ENCODE data around the gene PSMB3. TPM values are rescaled to one million over a fixed set of nuclear protein-coding genes. Genes with fewer than 3 reads are reported as not detected.

Gene PSMB3
- total and polyA plus RNA-seq, 10 donors, result 119 to 235 (median 172) TPM

DNA sequence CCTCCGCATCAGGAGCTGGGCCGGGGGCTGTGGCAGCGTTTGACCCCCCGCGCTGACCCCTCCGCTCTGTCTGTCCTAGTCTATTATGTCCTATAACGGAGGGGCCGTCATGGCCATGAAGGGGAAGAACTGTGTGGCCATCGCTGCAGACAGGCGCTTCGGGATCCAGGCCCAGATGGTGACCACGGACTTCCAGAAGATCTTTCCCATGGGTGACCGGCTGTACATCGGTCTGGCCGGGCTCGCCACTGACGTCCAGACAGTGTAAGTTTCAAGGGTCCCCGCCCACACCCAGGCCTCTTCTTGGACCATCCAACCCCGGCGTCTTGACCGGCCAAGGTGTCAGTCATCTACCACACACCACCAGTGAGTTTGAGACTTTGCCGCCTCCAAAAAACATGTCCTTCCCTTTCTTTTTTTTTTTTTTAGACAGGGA is 548 bp downstream of the PSMB3 start:
- Histone ChIP-seq H3K9me3 (no peaks in the 10 kb centered on the region), H3K36me3 (peaks cover 3 to 48% (median 38%) of the 10 kb centered on the region in 6 donors), H3K4me1 (peaks cover 40 to 90% (median 65%) of the 10 kb centered on the region in 6 donors), H3K4me3 (peak overlapping the region; percentile 69 to 96 (median 88)), H3K27me3 (replicated peaks in 1 of 7) (peaks cover 0 to 35% (median 29%) of the 10 kb centered on the region in 7 donors), H3K27ac (peak overlapping the region; percentile 67 to 96 (median 92))
- WGBS, 5 donors, result 9 to 17% (median 10%) methylated on average over 15 to 22 of the region's 22 CpGs
- TF ChIP-seq, protein P1, sequence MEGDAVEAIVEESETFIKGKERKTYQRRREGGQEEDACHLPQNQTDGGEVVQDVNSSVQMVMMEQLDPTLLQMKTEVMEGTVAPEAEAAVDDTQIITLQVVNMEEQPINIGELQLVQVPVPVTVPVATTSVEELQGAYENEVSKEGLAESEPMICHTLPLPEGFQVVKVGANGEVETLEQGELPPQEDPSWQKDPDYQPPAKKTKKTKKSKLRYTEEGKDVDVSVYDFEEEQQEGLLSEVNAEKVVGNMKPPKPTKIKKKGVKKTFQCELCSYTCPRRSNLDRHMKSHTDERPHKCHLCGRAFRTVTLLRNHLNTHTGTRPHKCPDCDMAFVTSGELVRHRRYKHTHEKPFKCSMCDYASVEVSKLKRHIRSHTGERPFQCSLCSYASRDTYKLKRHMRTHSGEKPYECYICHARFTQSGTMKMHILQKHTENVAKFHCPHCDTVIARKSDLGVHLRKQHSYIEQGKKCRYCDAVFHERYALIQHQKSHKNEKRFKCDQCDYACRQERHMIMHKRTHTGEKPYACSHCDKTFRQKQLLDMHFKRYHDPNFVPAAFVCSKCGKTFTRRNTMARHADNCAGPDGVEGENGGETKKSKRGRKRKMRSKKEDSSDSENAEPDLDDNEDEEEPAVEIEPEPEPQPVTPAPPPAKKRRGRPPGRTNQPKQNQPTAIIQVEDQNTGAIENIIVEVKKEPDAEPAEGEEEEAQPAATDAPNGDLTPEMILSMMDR (IDR thresholded peaks at IDR 0.05 in 8 of 11, conservative IDR thresholded peaks at IDR 0.05 in 3 of 11), result no peak
- TF ChIP-seq POLR2A (IDR thresholded peaks at IDR 0.05), result no peak
- TF ChIP-seq POLR2AphosphoS5 (IDR thresholded peaks at IDR 0.05), result no peak
- intact Hi-C loops (cut with DNase I; ENCODE audit: low total_unique reads), result no loop called here
- DNase-seq, result peak; percentile 89

DNA sequence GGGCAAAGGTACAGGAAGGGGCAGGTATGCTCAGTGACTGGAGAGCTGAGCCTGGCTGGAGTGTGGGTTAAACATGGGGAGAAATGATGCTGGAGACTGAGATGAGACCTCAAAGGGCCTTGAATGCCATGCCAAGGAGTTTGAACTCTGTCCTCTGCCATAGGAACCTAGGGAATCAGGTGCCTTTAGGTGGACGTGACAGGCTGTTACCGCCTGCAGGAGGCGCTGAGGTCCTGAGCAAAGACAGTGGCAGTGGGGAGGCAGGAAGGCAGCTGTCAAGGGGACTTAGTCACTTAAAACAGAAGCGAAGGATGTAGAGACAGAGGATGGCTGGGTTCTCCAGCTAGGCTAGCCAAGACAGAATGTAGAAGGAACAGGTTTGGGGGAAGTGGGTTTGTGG is 9.1 kb downstream of the PSMB3 start:
- TF ChIP-seq, protein P1 (IDR thresholded peaks at IDR 0.05 in 8 of 11, conservative IDR thresholded peaks at IDR 0.05 in 3 of 11), result peak in 2 of 11 experiments; percentile 15 to 26
- TF ChIP-seq POLR2AphosphoS5 (IDR thresholded peaks at IDR 0.05) (no peak), POLR2A (IDR thresholded peaks at IDR 0.05) (no peak)
- intact Hi-C loops (cut with DNase I; ENCODE audit: low total_unique reads), result no loop called here
- peak; percentile 57 for DNase-seq
- H3K9me3 ChIP-seq, result no peaks in the 10 kb centered on the region
- peaks cover 0 to 17% (median 1%) of the 10 kb centered on the region in 6 donors for H3K4me1 ChIP-seq
- WGBS, 5 donors, result 82 to 94% (median 84%) methylated on average over 4 of the region's 4 CpGs
- H3K36me3 ChIP-seq, result peaks cover 9 to 100% (median 98%) of the 10 kb centered on the region in 6 donors
- no peak overlapping the region for H3K27ac ChIP-seq
- no peaks in the 10 kb centered on the region for H3K27me3 ChIP-seq (replicated peaks in 1 of 7)
- no peak overlapping the region for H3K4me3 ChIP-seq

DNA sequence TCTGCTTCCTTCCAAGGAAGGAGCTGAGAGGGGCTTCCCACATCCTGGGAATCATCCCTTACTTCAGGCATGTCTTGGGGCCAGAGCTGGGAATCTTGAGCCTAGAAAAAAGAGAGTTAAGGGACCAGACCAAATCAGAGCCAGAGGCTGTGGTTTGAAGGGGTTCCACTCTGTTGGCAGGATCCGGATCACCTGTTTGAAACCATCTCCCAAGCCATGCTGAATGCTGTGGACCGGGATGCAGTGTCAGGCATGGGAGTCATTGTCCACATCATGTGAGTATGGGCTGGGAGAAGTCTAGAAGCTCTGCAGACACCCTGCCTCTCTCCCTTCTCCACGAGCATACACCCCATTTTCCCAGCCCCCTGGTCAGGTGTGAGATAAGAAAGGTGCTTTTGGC is 9.7 kb downstream of the PSMB3 start:
- H3K27ac ChIP-seq, result no peak overlapping the region
- H3K36me3 ChIP-seq, result peaks cover 8 to 100% (median 98%) of the 10 kb centered on the region in 6 donors
- 90 to 99% (median 94%) methylated on average over 3 of the region's 3 CpGs for WGBS, 5 donors
- no peaks in the 10 kb centered on the region for H3K9me3 ChIP-seq
- H3K4me3 ChIP-seq, result no peak overlapping the region
- no peaks in the 10 kb centered on the region for H3K27me3 ChIP-seq (replicated peaks in 1 of 7)
- intact Hi-C loops (cut with DNase I; ENCODE audit: low total_unique reads), result no loop called here
- H3K4me1 ChIP-seq, result peaks cover 0 to 14% (median 2%) of the 10 kb centered on the region in 6 donors
- TF ChIP-seq, protein P1 (IDR thresholded peaks at IDR 0.05 in 8 of 11, conservative IDR thresholded peaks at IDR 0.05 in 3 of 11), result no peak
- TF ChIP-seq POLR2A (IDR thresholded peaks at IDR 0.05), result no peak
- no peak for TF ChIP-seq POLR2AphosphoS5 (IDR thresholded peaks at IDR 0.05)
- no peak for DNase-seq

DNA sequence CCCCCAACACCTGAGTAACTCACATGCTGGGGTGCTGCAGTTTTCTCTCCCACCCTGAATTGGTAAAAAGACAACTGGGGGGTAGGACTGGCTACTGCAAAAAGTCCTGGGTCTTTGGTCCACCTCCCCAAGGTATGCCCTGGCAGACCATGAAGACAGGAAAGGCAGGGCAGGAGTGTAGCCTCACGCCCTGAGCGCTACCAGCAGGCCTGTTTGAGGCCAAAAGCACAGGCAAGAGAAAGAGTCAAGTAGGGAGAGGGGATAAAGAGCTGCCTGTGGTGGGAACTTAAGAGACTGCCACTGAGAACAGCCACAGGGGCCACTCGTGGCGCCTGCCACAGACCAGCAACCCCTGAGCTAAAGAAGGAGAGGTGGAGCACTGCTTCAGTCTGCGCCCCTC is 13.8 kb downstream of the PSMB3 start:
- no peak for DNase-seq
- H3K4me1 ChIP-seq, result peaks cover 0 to 5% (median 0%) of the 10 kb centered on the region in 6 donors
- no peaks in the 10 kb centered on the region for H3K27me3 ChIP-seq (replicated peaks in 1 of 7)
- no peaks in the 10 kb centered on the region for H3K9me3 ChIP-seq
- H3K27ac ChIP-seq, result peak overlapping the region in 1 of 8 donors; percentile 24
- intact Hi-C loops (cut with DNase I; ENCODE audit: low total_unique reads), result no loop called here
- peaks cover 0 to 100% (median 96%) of the 10 kb centered on the region in 6 donors for H3K36me3 ChIP-seq
- no peak overlapping the region for H3K4me3 ChIP-seq
- WGBS, 5 donors, result 81 to 93% (median 86%) methylated on average over 5 of the region's 5 CpGs
- TF ChIP-seq POLR2A (IDR thresholded peaks at IDR 0.05) (no peak), POLR2AphosphoS5 (IDR thresholded peaks at IDR 0.05) (no peak)
- TF ChIP-seq, protein P1 (IDR thresholded peaks at IDR 0.05 in 8 of 11, conservative IDR thresholded peaks at IDR 0.05 in 3 of 11), result no peak

Data from spleen (tissue), 11 donors.